ENCODE measurements around the gene PDE4D. TPM values are rescaled to one million over a fixed set of nuclear protein-coding genes. Genes with fewer than 3 reads are reported as not detected.

The PDE4D gene
- total and polyA plus RNA-seq, 2 donors (not counting 3 experiments of a cell fraction or from before 2014, with no cell fraction given), result 34.5 to 51.2 TPM

DNA sequence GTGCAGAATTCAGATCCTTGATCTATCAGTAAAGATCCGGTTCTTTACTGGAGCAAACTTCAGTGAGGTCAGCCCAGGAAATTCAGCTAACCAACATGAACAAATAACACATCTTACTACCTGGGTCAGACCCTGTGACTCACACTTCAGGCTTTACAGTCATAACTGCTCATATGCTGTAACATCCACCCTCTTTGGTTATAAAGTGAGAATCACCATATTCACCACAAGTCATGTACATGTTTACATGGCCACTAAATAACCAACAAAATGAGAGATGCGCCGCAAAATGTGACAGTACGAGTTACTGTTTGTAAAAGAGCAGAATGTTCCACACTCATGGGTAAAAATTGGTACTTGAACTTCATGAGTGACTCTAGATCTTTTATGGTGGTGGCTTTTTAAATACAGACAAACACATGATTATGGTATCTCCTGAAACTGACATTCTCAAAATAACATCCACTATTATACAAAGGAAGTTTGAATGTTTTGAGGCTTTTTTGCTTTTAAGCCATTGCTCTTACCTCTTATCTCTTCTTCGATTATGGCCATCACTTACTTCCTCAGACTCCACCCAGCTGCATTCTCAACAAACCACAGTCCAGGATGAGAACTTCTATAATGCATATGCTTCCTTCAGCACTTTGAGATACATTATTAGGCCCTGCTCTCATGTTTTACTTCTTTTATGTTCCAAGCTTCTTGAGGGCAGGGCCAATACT is 794.1 kb downstream of the PDE4D start:
- no peaks in the 10 kb centered on the region for H3K27me3 ChIP-seq (ENCODE audit: control insufficient read depth in 2 of 2, insufficient read depth in 2 of 2, low read length in 2 of 2)
- H3K27ac ChIP-seq (ENCODE audit: insufficient read depth, low read depth, low read length), result no peak overlapping the region
- DNase-seq (ENCODE audit: low read depth, low spot score) (no peak), FAIRE-seq (no peak)
- no peaks in the 10 kb centered on the region for H3K9me1 ChIP-seq (replicated peaks; ENCODE audit: control insufficient read depth, extremely low read depth, insufficient read depth, low read length)
- H3K9ac ChIP-seq (replicated peaks; ENCODE audit: extremely low read depth, insufficient read depth, low read length), result no peak overlapping the region
- no peak overlapping the region for H2AFZ ChIP-seq (ENCODE audit: low read depth, low read length)
- no peak overlapping the region for H3K4me3 ChIP-seq (replicated peaks in 1 of 3; ENCODE audit: insufficient read depth in 1 of 3, low read depth in 1 of 3, low read length in 3 of 3)
- TF ChIP-seq EZH2 (IDR thresholded peaks at IDR 0.05; ENCODE audit: borderline replicate concordance, low read depth, low read length, severe bottlenecking), result no peak
- no peak for TF ChIP-seq GATA2 (IDR thresholded peaks at IDR 0.05; ENCODE audit: insufficient read depth, insufficient read length, low read depth, low read length)
- peak; percentile 59 for TF ChIP-seq FOS (IDR thresholded peaks at IDR 0.05; ENCODE audit: borderline replicate concordance, insufficient read depth, low read length)
- no peak for TF ChIP-seq MYC (IDR thresholded peaks at IDR 0.05; ENCODE audit: low read depth, low read length)
- no peak for TF ChIP-seq JUN (IDR thresholded peaks at IDR 0.05; ENCODE audit: borderline replicate concordance, insufficient read depth, insufficient read length, low read depth)
- TF ChIP-seq POLR2AphosphoS5 (IDR thresholded peaks at IDR 0.05; ENCODE audit: insufficient read depth, low read depth, low read length), result no peak
- H3K79me2 ChIP-seq (ENCODE audit: control insufficient read depth, insufficient read depth, low read length), result no peaks in the 10 kb centered on the region
- dilution Hi-C loops (cut with MboI; ENCODE audit: extremely low pct_ligation_motif_present, low sequenced_read_pairs) (no loop called here), intact Hi-C loops (cut with micrococcal nuclease) (no loop called here)
- no TSS peak for BruUV-seq (replicated peaks)
- H4K20me1 ChIP-seq (replicated peaks; ENCODE audit: control insufficient read depth, extremely low read depth, insufficient read depth, low read length), result no peaks in the 10 kb centered on the region
- H3K4me1 ChIP-seq (ENCODE audit: control insufficient read depth, extremely low read depth, insufficient read depth, low read length), result no peaks in the 10 kb centered on the region
- CTCF ChIA-PET, result interaction anchor here (1.9 kb wide), 1 partner anchor 213 kb away, joined by 5 read pairs; no protein-coding TSS in a partner anchor
- POLR2A ChIA-PET, result no interaction called here
- no peaks in the 10 kb centered on the region for H3K36me3 ChIP-seq (ENCODE audit: control insufficient read depth in 2 of 2, extremely low read depth in 1 of 2, insufficient read depth in 2 of 2, low read length in 2 of 2)
- H3K9me3 ChIP-seq (replicated peaks; ENCODE audit: control insufficient read depth, insufficient read depth, low read length), result no peaks in the 10 kb centered on the region
- H3K4me2 ChIP-seq (ENCODE audit: insufficient read depth, low read length), result no peak overlapping the region

DNA sequence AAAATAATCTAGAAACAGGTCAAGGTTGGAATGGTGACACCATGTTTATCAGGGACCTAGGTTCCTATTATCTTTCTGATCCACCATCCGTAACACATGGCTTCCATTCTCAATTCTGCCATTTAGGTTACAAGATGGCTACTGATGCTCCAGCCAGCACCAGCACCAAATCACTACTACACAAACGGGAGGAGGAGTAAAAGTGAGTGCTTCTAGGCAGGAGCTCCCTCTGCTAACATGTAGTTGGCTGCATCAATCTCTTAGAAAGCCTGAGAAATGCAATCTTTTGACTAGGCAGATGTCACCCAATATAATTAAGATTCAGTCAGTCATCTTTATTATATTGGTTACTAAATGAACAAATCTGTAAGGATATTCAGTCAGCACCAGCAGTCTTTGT is 794.8 kb downstream of the PDE4D start:
- no peaks in the 10 kb centered on the region for H3K4me1 ChIP-seq (ENCODE audit: control insufficient read depth, extremely low read depth, insufficient read depth, low read length)
- no peaks in the 10 kb centered on the region for H3K36me3 ChIP-seq (ENCODE audit: control insufficient read depth in 2 of 2, extremely low read depth in 1 of 2, insufficient read depth in 2 of 2, low read length in 2 of 2)
- no peaks in the 10 kb centered on the region for H3K79me2 ChIP-seq (ENCODE audit: control insufficient read depth, insufficient read depth, low read length)
- dilution Hi-C loops (cut with MboI; ENCODE audit: extremely low pct_ligation_motif_present, low sequenced_read_pairs), result no loop called here
- H3K9me1 ChIP-seq (replicated peaks; ENCODE audit: control insufficient read depth, extremely low read depth, insufficient read depth, low read length), result no peaks in the 10 kb centered on the region
- no peak overlapping the region for H3K4me3 ChIP-seq (replicated peaks in 1 of 3; ENCODE audit: insufficient read depth in 1 of 3, low read depth in 1 of 3, low read length in 3 of 3)
- H4K20me1 ChIP-seq (replicated peaks; ENCODE audit: control insufficient read depth, extremely low read depth, insufficient read depth, low read length), result no peaks in the 10 kb centered on the region
- DNase-seq (ENCODE audit: low read depth, low spot score), result no peak
- no peak overlapping the region for H3K4me2 ChIP-seq (ENCODE audit: insufficient read depth, low read length)
- POLR2A ChIA-PET, result no interaction called here
- TF ChIP-seq MYC (IDR thresholded peaks at IDR 0.05; ENCODE audit: low read depth, low read length), result no peak
- TF ChIP-seq GATA2 (IDR thresholded peaks at IDR 0.05; ENCODE audit: insufficient read depth, insufficient read length, low read depth, low read length), result no peak
- TF ChIP-seq, protein P1, sequence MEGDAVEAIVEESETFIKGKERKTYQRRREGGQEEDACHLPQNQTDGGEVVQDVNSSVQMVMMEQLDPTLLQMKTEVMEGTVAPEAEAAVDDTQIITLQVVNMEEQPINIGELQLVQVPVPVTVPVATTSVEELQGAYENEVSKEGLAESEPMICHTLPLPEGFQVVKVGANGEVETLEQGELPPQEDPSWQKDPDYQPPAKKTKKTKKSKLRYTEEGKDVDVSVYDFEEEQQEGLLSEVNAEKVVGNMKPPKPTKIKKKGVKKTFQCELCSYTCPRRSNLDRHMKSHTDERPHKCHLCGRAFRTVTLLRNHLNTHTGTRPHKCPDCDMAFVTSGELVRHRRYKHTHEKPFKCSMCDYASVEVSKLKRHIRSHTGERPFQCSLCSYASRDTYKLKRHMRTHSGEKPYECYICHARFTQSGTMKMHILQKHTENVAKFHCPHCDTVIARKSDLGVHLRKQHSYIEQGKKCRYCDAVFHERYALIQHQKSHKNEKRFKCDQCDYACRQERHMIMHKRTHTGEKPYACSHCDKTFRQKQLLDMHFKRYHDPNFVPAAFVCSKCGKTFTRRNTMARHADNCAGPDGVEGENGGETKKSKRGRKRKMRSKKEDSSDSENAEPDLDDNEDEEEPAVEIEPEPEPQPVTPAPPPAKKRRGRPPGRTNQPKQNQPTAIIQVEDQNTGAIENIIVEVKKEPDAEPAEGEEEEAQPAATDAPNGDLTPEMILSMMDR (IDR thresholded peaks at IDR 0.05; ENCODE audit: extremely low read depth in 1 of 2, insufficient read depth in 1 of 2, low read depth in 1 of 2, low read length in 2 of 2), result no peak
- no peak for TF ChIP-seq JUN (IDR thresholded peaks at IDR 0.05; ENCODE audit: borderline replicate concordance, insufficient read depth, insufficient read length, low read depth)
- no peak for TF ChIP-seq POLR2A (IDR thresholded peaks at IDR 0.05; ENCODE audit: low read depth, low read length)
- TF ChIP-seq POLR2AphosphoS5 (IDR thresholded peaks at IDR 0.05; ENCODE audit: insufficient read depth, low read depth, low read length), result no peak
- TF ChIP-seq EZH2 (IDR thresholded peaks at IDR 0.05; ENCODE audit: borderline replicate concordance, low read depth, low read length, severe bottlenecking), result no peak
- no peak for TF ChIP-seq MAX (IDR thresholded peaks at IDR 0.05; ENCODE audit: insufficient read depth, insufficient read length)
- no peak for TF ChIP-seq FOS (IDR thresholded peaks at IDR 0.05; ENCODE audit: borderline replicate concordance, insufficient read depth, low read length)
- CTCF ChIA-PET, result no interaction called here
- H3K9ac ChIP-seq (replicated peaks; ENCODE audit: extremely low read depth, insufficient read depth, low read length), result no peak overlapping the region
- intact Hi-C loops (cut with micrococcal nuclease), result no loop called here
- no peak overlapping the region for H2AFZ ChIP-seq (ENCODE audit: low read depth, low read length)
- no TSS peak for BruUV-seq (replicated peaks)
- no peak for FAIRE-seq
- H3K27me3 ChIP-seq (ENCODE audit: control insufficient read depth in 2 of 2, insufficient read depth in 2 of 2, low read length in 2 of 2), result no peaks in the 10 kb centered on the region
- H3K27ac ChIP-seq (ENCODE audit: insufficient read depth, low read depth, low read length), result no peak overlapping the region
- H3K9me3 ChIP-seq (replicated peaks; ENCODE audit: control insufficient read depth, insufficient read depth, low read length), result no peaks in the 10 kb centered on the region

All from endothelial cell of umbilical vein (primary cell).